ENCODE results near the gene TOMM20. TPM values are rescaled to one million over a fixed set of nuclear protein-coding genes. Genes with fewer than 3 reads are reported as not detected.
A peak's percentile ranks its signal among the peaks of the same experiment; 100 is the strongest.

The TOMM20 gene
- total and polyA plus RNA-seq, 2 experiments from 2014 or later, result 138 to 159 TPM

- no peak overlapping the region for H2AFZ ChIP-seq
- peaks cover 22% of the 10 kb centered on the region for H3K36me3 ChIP-seq (ENCODE audit: insufficient read depth)
- no peak for TF ChIP-seq POLR2AphosphoS5 (IDR thresholded peaks at IDR 0.05; ENCODE audit: low read depth)
- no peak for TF ChIP-seq ZNF331 (CRISPR knock-in tag; IDR thresholded peaks at IDR 0.05; ENCODE audit: low read depth)
- no peak for TF ChIP-seq CTCF (conservative IDR thresholded peaks at IDR 0.05; ENCODE audit: low read depth in 2 of 2)
- TF ChIP-seq CREB1 (CRISPR knock-in tag; IDR thresholded peaks at IDR 0.05; ENCODE audit: low read depth), result no peak
- no peak for TF ChIP-seq STAT1 (IDR thresholded peaks at IDR 0.05; ENCODE audit: unreplicated experiment)
- no peak for TF ChIP-seq EZH2phosphoT487 (IDR thresholded peaks at IDR 0.05; ENCODE audit: unreplicated experiment)
- H4K20me1 ChIP-seq (replicated peaks; ENCODE audit: insufficient read depth), result peaks cover 2% of the 10 kb centered on the region
- no peak overlapping the region for H3K4me2 ChIP-seq
- H3K4me1 ChIP-seq (ENCODE audit: insufficient read depth), result peaks cover 14% of the 10 kb centered on the region
- Mint-ChIP-seq H3K36me3 (ENCODE audit: low read depth) (peaks cover 46% of the 10 kb centered on the region), H3K4me1 (peaks cover 15% of the 10 kb centered on the region; the same call in 2 of the 3 replicates), H3K4me3 (no peak overlapping the region), H3K9me3 (no peaks in the 10 kb centered on the region), H3K27ac (no peak overlapping the region; the same call in 1 of the 2 replicates), H3K27me3 (ENCODE audit: insufficient read depth, low read depth, poor library complexity) (peaks cover 7% of the 10 kb centered on the region)
- H3F3A ChIP-seq (replicated peaks; ENCODE audit: low read depth), result peaks cover 36% of the 10 kb centered on the region
- H3K9me2 ChIP-seq (ENCODE audit: insufficient read depth), result no peaks in the 10 kb centered on the region
- ATAC-seq, result no peak; the same call in 2 of the 3 replicates
- DNase-seq (ENCODE audit: low spot score), result no peak
- H3K27ac ChIP-seq (ENCODE audit: low read depth), result peak overlapping the region; percentile 56
- H3K4me3 ChIP-seq, result no peak overlapping the region
- peaks cover 19% of the 10 kb centered on the region for H3K79me2 ChIP-seq (replicated peaks; ENCODE audit: insufficient read depth)
- H3K27me3 ChIP-seq (ENCODE audit: insufficient read depth), result no peaks in the 10 kb centered on the region
These were observed 21.1 kb downstream of the TOMM20 start for GRCh38 chr1:235107368-235108184.

- H3K4me3 Mint-ChIP-seq, result no peak overlapping the region
- peaks cover 15% of the 10 kb centered on the region; the same call in 2 of the 3 replicates for H3K4me1 Mint-ChIP-seq
- no peak overlapping the region for H3K4me2 ChIP-seq
- no peaks in the 10 kb centered on the region for H3K27me3 ChIP-seq (ENCODE audit: insufficient read depth)
- no peak overlapping the region for H3K27ac ChIP-seq (ENCODE audit: low read depth)
- H4K20me1 ChIP-seq (replicated peaks; ENCODE audit: insufficient read depth), result no peaks in the 10 kb centered on the region; the same call in none of the 2 replicates
- H2AFZ ChIP-seq, result no peak overlapping the region
- H3K36me3 ChIP-seq (ENCODE audit: insufficient read depth), result peaks cover 11% of the 10 kb centered on the region
- peaks cover 14% of the 10 kb centered on the region for H3K4me1 ChIP-seq (ENCODE audit: insufficient read depth)
- peaks cover 36% of the 10 kb centered on the region for H3F3A ChIP-seq (replicated peaks; ENCODE audit: low read depth)
- H3K9me2 ChIP-seq (ENCODE audit: insufficient read depth), result no peaks in the 10 kb centered on the region
- no peak overlapping the region for H3K4me3 ChIP-seq
- peaks cover 37% of the 10 kb centered on the region for H3K36me3 Mint-ChIP-seq (ENCODE audit: low read depth)
- H3K27me3 Mint-ChIP-seq (ENCODE audit: insufficient read depth, low read depth, poor library complexity), result peaks cover 7% of the 10 kb centered on the region
- no peak overlapping the region for H3K27ac Mint-ChIP-seq
- DNase-seq (ENCODE audit: low spot score) (no peak), ATAC-seq (no peak)
- no peaks in the 10 kb centered on the region for H3K9me3 Mint-ChIP-seq
- H3K79me2 ChIP-seq (replicated peaks; ENCODE audit: insufficient read depth), result peaks cover 7% of the 10 kb centered on the region
- TF ChIP-seq ZNF462 (CRISPR knock-in tag; IDR thresholded peaks at IDR 0.05) (no peak), ZNF114 (CRISPR knock-in tag; IDR thresholded peaks at IDR 0.05) (no peak), ETS1 (IDR thresholded peaks at IDR 0.05) (no peak), EZH2phosphoT487 (IDR thresholded peaks at IDR 0.05; ENCODE audit: unreplicated experiment) (no peak), JUNB (IDR thresholded peaks at IDR 0.05; ENCODE audit: unreplicated experiment) (no peak), NANOG (IDR thresholded peaks at IDR 0.05; ENCODE audit: borderline replicate concordance) (no peak), ZNF331 (CRISPR knock-in tag; IDR thresholded peaks at IDR 0.05; ENCODE audit: low read depth) (no peak), CREB1 (CRISPR knock-in tag; IDR thresholded peaks at IDR 0.05; ENCODE audit: low read depth) (no peak)
These were observed 22.2 kb downstream of the TOMM20 start for GRCh38 chr1:235106457-235106856.
